A673 (cell line): ENCODE results near the gene CDON.

Experiments used
- CTCF ChIP-seq: fragments of 300-800, 200-600 bp; sonication (generic); conservative IDR thresholded peaks from 2 replicates; pipeline ENCODE4 v1.5.1; 2017; ENCODE audit warnings: low read depth, mild to moderate bottlenecking, antibody characterized with exemption, low read length, moderate library complexity, mixed read lengths
- EZH2 ChIP-seq: fragments of 200-600 bp; sonication (generic); IDR thresholded peaks from 2 replicates; pipeline ENCODE4 v1.6.1; 2017; ENCODE audit warnings: borderline replicate concordance, low read depth, mild to moderate bottlenecking, mixed read lengths, antibody characterized with exemption, low read length; ENCODE audit not compliant: poor library complexity, severe bottlenecking

- no peak for TF ChIP-seq CTCF
- TF ChIP-seq EZH2 = no peak
Observed at GRCh38 chr11:125935618-125936199, 127.0 kb downstream of the CDON start.
